GM21737 (cell line): Measurements from ENCODE around the gene TRAPPC2L.
"Not testable (repeated sequence)": the region's sequence is repeated elsewhere in the genome, so short reads cannot be mapped to it uniquely, and the experiment has no call there.

Experiments used
- ATAC-seq: cut with Tn5 transposase; IDR thresholded peaks from one replicate; pipeline ENCODE4 v1.9.1; 2021; ENCODE audit warnings: mild to moderate bottlenecking, moderate library complexity; ENCODE audit not compliant: unreplicated experiment

The TRAPPC2L gene

DNA sequence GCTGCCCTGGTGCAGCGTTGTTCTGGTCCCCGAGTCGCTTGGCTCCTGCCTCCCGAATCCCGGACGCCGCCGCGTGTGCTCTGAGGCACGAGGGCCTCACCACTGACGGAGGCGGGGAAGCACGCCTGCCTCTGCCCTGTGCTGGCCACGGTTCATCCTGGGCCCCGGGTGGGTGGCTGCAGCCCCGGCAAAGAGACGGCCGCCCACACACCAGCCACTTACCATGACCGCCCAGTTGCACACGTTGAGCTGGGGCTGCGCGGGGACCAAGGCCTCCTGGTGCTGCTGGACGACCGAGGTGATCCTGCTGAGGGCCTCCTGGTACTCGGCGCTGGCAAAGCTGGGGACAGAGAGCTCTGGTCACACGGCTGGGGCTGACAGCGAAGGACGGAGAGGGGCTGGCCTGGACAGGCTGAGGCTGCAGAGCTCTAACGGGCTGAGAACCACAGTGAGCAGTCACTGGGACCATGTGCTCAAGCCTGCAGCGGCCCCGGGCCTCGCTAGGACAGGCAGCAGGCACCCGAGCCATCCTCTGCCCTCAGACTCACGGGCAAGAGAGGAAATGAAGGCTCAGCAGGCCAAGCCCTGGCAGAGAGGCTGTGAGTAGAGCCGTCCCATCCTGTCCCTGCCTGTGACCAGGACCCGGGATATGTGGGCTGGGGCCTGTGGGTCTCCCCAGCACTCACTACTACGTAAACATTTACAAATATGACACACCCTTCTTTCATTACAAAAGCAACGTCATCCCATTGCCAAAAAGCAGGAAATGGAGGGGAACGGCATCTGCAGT lies 38.9 kb upstream of the TRAPPC2L start:
- no peak for ATAC-seq

GRCh38 chr16:88818575-88818874 lies 38.4 kb upstream of the TRAPPC2L start:
- no peak for ATAC-seq

GRCh38 chr16:88819126-88819525 lies 37.8 kb upstream of the TRAPPC2L start:
- no peak for ATAC-seq

DNA sequence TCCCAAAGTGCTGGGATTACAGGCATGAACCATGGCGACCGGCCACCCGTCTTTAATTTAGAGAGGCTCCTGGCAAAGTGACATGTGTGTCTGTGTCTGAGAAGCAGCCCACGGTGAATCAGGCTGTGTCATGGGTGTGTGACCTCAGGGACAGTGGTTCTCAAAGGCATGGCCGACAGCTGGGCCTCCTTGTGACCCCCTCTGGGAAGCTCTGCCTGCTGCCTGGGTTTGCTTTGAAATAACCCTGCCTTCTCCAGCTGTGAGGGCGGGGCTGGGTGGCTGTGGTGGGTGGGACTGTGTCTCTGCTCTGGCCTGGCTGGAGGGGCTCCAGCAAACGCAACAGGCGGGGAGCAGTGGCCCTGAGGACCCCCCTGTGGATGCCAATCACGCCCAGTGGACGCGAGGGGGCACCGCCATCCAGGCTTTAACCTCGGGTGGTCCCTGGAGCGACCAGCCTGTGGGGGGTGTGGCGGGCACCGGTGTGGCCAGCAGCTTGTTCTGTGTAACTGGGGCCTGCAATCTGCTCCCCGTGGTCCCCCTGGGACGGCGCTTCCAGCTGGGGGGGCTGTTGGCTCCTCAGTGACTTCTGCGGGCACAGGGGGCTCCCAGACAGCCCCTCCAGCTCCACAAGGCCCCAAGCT lies 36.4 kb upstream of the TRAPPC2L start:
- no peak for ATAC-seq

GRCh38 chr16:88821168-88821850 lies 35.6 kb upstream of the TRAPPC2L start:
- no peak for ATAC-seq

DNA sequence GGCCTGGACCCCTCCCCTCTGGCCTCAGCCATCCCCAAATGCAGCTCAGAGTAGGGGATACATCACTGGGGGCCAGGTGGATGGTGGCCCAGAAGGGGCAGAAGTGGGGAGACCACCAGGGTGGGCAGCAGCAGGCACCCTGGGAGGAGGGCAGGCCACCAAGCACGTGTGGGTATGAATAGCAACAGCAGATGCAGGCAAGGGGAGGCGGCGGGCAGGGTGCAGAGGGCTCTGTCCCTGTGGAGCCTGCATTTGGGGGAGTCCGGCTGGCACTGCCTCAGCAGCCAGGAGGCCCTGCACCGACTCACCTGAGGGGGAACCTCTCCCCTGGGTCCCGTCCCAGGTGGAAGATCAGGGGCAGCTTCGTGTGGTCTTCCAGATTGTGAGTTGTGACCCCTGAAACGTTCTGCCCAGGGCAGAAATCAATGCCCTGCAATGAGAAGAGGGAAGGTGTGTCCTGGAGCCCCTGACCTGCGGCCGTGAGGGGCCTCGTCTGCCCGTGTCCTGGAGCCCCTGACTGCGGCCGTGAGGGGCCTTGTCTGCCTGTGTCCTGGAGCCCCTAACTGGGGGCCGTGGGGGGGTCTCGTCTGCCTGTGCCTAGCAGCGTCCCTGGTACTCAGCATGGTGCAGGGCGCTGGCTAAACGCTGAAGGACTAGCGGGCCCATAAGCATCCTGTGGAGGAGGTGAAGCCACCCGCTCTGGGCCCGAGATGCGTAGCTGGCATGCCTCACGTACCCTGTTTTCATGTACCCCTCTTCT lies 34.5 kb upstream of the TRAPPC2L start:
- no peak for ATAC-seq

DNA sequence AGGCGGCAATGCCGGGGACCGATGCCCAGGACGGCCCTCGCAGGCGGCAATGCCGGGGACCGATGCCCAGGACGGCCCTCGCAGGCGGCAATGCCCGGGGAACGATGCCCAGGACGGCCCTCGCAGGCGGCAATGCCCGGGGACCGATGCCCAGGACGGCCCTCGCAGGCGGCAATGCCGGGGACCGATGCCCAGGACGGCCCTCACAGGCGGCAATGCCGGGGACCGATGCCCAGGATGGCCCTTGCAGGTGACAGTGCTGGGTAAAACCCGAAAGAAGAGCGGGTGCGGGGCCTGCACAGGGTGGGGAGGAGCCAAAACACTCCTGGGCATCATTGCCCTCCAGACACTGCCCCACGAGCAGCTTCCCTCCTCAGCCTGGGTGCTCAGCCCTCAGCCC lies 33.3 kb upstream of the TRAPPC2L start:
- ATAC-seq, result not testable (repeated sequence)

DNA sequence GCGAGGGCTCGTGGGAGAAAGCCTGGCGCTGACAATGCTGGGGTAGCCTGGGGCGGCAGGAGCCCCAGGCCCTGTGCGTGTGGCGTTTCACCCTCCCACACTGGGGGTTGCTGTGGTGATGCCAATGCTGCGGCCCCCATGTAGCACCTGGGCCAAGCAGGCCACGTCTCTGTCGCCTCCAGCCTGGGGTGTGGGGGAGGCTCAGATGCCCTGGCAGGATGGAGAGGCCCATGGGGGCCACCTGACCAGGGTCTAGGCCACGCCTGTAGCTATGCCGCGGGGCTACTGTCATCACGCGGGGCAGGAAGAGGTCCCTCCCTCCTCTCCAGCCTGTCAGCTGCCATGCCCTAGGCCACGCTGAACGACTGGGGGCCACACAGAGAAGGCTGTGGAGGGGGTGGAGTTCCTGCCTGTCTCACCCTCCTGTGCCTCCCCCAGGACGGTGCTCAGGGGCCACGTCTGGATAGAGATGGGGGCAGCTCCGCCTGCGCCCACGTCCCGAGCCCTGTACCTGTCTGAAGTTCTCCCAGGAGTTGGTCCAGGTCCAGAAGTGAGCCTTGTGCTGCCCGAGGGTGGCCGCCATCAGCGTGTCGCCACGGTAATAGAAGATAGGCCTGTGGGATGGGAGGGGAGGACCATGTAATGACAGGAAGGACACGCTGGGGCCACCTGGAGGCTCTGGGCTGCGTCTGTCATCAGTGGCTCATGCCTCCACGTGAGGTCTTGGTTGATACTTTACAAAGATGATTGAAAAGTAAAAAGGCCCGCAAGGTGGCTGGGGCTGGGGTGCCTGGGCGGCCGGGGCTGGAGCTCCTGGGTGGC lies 32.5 kb upstream of the TRAPPC2L start:
- no peak for ATAC-seq

DNA sequence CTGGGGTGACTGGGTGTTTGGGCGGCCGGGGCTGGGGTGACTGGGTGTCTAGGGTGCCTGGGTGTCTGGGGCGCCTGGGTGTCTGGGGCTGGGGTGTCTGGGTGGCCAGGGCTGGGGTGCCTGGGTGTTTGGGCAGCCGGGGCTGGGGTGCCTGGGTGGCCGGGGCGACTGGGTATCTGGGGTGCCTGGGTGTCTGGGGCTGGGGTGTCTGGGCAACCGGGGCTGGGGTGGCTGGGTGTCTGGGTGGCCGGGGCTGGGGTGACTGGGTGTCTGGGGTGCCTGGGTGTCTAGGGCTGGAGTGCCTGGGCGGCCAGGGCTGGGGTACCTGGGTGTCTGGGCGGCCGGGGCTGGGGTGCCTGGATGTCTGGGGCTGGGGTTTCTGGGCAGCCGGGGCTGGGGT lies 31.8 kb upstream of the TRAPPC2L start:
- ATAC-seq, result no peak

DNA sequence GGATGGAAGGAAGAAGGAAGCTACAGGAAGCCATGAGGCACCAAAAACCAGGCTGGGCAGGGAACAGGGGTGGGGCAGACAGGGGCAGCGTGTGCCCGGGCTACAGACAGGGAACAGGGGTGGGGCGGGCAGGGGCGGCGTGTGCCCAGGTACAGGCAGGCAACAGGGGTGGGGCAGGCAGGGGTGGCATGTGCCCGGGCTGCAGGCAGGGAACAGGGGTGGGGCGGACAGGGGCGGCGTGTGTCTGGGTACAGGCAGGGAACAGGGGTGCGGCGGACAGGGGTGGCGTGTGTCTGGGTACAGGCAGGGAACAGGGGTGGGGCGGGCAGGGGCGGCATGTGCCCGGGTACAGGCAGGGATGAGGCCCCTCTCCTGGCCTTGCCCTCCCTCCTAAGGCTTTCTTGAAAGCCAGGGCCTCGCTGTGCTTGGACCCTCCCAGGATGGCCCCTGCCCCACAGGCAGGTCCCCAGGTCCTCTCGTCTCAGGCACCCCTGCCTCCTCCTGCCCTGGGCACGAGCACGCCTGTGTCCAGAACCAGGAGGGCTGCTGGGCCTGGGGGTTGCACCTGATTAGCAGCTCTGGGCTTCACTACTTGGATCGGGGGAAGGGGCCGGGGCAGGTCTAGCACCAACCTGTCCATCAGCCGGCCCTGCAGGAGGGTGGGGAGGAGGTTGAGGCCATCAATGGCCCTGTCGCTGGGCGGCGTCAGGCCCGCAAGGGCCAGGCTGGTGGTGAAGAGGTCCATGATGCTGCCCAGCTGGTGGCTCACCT lies 30.7 kb upstream of the TRAPPC2L start:
- no peak for ATAC-seq

- ATAC-seq, result no peak
Observed at GRCh38 chr16:88827727-88828126, 29.2 kb upstream of the TRAPPC2L start.

GRCh38 chr16:88828711-88829110 lies 28.2 kb upstream of the TRAPPC2L start:
- ATAC-seq, result no peak

DNA sequence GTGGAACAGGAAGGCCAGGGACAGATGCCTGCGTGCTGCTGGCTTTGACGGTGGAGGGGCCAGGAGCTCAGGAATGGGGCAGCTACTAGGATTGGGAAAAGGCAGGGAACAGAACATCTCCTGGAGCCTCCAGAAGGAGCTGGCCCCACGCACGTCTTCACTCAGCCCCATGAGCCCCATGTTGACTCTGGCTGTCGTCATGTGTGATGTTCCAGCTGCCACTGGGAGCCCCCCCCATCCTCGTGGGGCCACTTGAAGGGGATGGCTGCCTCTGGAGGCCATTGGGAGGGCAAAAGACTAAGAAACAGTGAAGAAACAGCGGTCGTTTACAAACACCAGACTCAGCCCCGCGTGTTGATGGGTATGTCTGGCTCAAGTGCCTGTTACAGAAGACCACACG lies 26.7 kb upstream of the TRAPPC2L start:
- no peak for ATAC-seq

GRCh38 chr16:88830783-88831182 lies 26.1 kb upstream of the TRAPPC2L start:
- no peak for ATAC-seq

DNA sequence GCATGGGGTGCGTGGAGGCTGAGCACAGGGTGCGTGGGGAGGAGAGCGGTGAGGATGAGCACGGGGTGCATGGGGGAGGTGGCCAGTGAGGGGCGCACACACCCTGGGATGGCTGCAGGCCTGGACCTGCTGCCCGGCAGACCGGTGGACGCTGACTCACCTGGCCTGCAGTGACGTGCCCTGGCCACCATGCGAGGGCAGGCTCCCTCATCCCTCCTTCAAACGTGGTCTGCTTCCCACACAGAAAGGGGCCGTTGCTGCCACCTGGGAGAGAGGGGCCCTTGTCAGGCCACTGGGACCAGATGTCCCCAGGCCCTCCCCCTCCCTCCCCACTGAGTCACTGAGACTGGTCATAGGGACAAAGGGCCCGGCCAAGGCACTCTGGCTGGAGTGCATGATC lies 25.1 kb upstream of the TRAPPC2L start:
- ATAC-seq, result no peak

DNA sequence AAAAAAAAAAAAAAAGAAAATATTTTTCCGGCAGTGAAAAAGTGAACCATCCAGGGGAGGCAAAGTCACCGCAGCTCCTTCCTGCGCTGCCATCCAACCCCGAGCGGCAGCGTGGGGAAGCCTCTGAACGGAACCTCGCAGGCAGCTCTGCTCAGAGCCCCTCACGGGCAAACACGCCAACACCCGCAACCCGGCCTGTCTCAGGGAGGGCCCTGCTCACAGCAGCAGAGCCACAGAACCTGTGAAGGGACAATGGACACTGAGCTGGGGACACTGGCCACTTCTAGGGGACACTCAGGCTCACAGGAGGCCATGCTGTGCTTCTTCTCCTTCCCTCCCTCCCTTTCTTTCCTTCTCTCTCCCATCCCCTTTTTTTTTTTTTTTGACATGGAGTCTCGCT lies 23.8 kb upstream of the TRAPPC2L start:
- no peak for ATAC-seq

DNA sequence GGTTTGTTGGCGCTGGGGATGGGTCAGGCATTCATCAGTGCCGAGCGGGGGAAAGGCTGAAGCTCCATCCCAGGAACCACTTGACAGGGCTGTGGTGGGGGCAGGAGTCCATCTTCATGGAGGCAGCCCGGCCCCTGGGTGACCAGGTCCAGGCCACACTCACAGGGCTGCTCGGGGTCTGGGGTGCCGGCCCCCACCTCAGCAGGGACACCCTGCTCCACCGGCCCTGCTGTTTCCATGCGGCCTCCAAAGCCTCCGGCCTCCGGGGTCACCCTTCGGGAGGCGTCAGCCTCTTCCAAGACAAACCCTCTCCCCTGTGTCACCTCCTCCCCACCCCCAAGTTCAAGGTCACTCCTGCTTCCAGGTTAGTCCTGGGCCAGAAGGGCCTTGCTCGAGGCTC lies 22.3 kb upstream of the TRAPPC2L start:
- no peak for ATAC-seq

- no peak for ATAC-seq
Observed at GRCh38 chr16:88835383-88835782, 21.5 kb upstream of the TRAPPC2L start.

- ATAC-seq, result no peak
Observed at GRCh38 chr16:88835818-88836217, 21.1 kb upstream of the TRAPPC2L start.

- no peak for ATAC-seq
Observed at GRCh38 chr16:88836791-88837190, 20.1 kb upstream of the TRAPPC2L start.
